HG03139 (cell line): ENCODE measurements around the gene TMCC3.
"Not testable (repeated sequence)": the region's sequence is repeated elsewhere in the genome, so short reads cannot be mapped to it uniquely, and the experiment has no call there.

Source experiments
- ATAC-seq: cut with Tn5 transposase; IDR thresholded peaks from one replicate; pipeline ENCODE4 v1.9.1; 2021; ENCODE audit not compliant: unreplicated experiment

Gene TMCC3

DNA sequence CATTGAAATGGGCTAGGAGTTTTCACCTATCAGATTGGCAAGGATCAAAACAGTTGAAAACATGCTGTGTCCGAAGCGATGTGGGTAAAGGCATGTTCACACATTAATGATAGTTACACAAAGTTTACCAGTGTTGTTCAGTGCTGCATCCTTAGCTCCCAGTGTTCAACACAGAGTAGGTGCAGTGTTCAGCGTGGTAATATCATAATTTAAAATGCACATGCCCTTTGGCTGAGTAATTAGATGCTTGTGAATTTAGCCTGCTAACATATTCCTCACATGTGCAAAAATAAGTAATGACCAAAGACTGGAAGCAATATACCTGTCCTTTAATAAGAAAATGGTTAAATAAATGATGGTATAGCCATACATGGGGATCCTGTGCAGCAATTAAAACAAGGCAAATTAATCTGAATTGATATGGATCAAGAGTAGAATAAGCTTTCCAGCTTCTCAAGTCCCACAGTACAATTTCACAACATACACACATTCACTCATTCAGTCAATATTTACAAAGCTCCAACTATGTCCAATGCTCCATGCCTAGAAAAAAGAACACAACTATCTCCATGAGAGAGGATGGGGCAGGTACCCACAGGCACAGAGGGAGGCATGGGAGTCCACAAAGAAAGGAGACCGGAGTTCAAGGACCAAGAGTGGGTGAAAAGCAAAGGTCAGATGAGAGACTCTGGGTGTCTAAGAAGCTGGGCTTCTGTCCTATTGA is 12.8 kb downstream of the TMCC3 start:
- no peak for ATAC-seq

DNA sequence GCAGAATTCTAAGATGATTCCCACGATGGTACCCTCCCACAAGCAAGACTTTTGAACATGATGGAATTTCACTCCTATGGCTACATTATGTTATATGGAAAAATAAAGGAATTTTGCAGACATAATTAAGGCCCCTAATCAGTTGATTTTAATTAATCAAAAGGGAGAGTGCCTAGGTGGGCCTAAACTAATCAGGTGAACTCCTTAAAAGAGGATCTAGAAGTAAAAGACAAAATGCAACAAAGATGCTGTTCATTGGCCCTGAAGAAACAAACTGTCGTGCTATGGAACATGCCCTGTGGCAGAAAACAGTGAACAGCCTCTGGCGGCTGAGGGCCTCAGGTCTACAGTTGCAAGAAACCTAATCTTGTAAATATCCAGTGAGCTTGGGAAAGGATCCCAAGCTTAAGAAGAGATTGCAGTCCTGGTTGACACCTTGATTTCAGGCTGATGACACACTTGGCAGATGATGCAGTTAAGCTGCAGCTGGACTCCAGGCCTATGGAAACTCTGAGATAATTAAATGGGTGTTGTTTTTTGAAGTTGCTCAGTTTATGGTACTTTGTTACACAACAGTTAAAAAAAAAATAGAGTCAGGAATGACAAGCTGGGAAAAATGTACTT is 13.8 kb downstream of the TMCC3 start:
- ATAC-seq, result no peak

DNA sequence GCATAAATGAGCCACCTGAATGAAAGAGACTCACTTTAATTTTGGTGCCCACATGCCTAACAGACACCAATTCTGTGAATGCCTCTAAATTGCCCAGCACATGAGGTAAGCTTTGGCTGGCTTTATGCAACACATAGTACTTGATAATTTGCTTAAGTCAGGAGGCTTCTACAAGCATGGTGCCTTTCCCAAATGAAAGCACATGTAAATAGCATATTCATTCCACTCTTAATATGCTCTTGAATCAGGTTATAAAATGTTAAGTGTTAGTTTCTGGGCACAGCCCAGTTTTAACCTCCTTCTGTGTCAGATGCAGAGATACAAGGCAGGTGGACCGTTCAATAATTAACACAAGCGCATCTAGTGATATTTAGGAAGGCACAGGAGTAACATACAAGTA is 15.6 kb downstream of the TMCC3 start:
- no peak for ATAC-seq

DNA sequence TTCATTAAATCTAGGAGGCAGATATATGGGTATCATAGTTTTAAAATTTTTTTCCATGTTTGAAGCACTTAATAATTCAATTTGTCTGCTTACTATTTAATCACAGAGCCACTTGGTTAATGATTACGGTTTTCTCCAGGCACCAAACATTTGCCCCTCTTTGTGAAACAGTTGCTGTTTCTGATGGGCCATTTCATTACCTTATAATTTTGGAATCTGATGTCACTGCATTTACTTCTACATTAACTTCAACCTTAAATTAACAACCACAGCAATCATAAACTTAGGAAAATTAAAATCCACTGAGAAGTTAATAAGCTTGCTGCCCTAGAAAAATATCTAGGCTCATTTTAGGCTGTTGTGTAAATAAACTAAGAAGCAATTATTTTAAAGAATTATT is 17.0 kb downstream of the TMCC3 start:
- no peak for ATAC-seq

GRCh38 chr12:94631058-94631457 is 19.3 kb downstream of the TMCC3 start:
- ATAC-seq, result no peak

GRCh38 chr12:94628819-94629472 is 21.4 kb downstream of the TMCC3 start:
- ATAC-seq, result no peak

DNA sequence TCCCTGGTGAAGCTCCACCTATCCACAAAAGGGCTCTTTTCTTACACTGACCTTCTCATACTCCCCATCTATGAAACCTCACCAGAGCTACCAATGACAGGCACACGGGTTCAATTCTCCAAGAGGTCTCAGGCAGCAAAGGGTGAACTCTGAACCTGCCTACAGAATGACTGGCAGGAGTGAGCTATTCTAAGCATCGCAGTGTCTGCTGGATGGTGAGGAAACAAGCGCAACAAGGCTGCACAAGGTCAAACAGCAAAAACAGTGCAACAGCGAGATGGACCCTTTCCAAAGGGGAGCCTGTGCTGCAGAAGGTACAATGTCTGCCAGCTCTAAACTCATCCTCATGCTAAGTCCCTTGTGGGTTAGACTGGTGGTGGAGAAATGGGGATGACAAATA is 22.0 kb downstream of the TMCC3 start:
- ATAC-seq, result no peak

DNA sequence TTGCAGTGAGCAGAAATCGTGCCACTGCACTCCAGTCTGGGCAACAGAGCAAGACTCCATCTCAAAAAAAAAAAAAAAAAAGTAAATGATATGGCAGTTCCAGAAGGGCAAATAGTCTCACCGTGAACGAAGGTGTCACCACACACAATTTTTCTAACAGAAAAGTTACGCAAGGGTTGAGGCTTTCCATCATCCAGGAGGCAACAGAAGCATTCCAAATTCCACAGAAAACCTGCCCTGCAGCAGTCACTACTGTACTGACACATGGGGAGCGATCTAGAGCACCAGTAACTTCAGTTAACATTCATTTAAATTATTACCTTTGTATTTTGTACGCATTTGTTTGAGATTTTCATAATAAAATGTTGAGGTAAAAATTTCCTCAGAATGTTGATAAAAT is 24.8 kb downstream of the TMCC3 start:
- no peak for ATAC-seq

GRCh38 chr12:94623161-94623920 is 27.0 kb downstream of the TMCC3 start:
- ATAC-seq, result no peak

DNA sequence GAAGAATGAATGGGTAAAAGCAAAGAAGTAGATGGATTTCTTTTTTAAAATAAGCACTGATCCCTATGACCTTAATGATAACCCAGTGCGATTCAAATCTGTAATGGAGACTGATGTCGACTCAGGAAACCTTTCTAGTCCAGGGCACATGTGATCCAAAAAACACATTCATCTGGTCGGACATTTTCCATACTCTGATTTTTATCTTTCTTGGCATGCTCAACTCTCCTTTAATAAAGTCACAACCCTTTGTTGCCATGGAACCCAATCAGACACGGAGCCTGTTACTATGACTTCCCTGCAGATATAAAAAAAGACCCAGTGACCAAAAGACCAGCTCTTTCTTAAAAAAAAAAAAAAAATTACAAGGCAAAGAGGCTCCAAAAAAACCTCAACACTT is 27.9 kb downstream of the TMCC3 start:
- ATAC-seq, result no peak

- ATAC-seq, result peak; percentile 92
Measured at GRCh38 chr12:94621662-94622359, 28.5 kb downstream of the TMCC3 start.

- ATAC-seq, result no peak
Measured at GRCh38 chr12:94620621-94621020, 29.7 kb downstream of the TMCC3 start.

DNA sequence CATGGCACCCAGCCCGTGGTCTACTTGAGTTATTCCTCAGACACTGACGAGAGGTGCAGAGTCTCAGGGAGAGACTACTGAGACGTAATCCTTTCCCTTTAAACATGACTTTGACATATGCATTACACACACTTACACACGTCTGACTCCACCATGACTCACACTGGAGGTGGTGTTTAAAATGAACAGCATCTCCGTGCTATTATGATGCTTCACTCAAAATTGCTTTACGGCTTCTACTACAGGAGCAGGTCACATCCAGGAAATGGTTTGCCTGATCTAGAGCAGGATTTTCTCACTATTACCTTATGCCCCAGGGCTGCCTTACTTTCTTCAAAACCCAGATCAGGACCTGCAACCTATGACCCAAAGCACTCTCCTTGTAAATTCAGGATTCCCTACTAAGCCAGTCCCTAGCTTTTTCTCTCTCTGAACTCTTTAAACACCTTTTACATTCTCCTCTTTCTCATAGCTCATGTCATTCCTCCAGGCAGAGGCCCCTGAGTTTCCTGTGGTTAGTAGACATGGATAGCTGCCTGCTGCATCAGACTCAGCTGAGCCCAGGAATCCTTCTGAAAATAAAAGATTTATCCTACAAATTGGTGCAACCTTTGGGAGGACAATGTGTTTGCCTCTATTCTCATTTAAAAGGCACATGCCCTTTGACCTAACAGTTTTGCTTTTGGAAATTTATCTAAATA is 31.2 kb downstream of the TMCC3 start:
- no peak for ATAC-seq

DNA sequence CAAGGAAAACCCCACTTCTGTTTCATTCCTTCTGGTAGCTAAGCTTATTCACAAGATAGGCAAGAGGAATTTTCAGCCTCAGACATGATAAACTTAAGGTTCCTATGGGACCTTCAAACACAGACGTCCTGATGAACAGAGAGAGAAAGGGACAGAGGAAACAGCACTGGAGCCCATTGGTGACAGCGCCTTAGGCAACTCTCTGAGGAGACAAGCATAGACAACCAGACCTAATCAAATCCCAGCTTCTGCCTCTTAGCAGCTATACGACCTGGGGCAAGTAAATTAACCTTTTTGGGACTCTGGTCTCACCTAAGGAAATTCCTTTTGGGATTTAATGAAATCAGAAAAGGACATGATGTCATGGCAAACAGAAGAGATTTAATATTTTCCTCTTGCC is 33.3 kb downstream of the TMCC3 start:
- no peak for ATAC-seq

DNA sequence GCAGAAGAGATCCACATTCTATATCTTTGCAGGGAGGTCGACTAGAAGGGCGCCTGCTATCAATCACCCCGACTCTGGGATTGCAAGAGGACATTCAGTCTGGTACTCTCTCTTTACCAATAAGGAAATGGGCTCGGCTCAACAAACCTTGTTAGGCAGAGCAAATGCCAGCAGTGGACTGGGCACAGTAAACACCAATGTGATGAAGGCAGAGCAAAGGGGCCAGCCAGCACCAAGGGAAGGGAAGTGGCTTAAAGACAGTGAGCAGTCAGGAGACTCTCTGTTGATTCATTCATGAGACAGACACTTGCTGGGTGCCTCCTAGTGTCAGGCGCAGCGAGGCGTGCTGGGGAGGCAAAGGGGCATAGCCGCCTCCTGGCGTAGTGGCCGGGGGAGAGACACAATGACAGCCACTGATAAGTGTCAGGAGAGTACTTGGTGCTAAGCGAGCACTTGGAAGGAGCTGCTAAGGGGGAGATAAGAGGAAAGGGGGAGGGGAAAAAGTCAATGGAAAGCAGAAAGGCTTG is 34.1 kb downstream of the TMCC3 start:
- ATAC-seq, result no peak

- no peak for ATAC-seq
Measured at GRCh38 chr12:94615260-94616181, 34.8 kb downstream of the TMCC3 start.

DNA sequence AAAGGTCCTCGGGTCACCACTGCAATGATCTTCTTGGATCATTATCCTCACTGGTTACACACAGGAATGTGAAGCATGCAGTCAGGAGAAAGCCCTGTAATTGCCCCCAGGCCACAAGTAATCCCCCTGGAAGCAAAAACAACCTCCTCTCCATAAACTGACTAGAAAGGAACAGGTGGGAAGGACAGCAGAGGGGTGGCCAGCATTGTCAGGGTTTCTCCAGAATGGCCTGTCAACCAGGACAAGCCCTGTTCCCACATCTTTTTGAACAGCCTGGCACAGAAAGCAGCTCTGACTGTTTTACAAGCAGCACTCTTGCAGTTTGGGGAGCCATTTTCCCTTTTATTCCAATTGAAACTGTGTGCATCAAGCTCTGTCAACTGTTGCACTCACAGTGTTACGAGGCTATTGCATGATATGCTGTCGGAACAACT is 36.1 kb downstream of the TMCC3 start:
- no peak for ATAC-seq

DNA sequence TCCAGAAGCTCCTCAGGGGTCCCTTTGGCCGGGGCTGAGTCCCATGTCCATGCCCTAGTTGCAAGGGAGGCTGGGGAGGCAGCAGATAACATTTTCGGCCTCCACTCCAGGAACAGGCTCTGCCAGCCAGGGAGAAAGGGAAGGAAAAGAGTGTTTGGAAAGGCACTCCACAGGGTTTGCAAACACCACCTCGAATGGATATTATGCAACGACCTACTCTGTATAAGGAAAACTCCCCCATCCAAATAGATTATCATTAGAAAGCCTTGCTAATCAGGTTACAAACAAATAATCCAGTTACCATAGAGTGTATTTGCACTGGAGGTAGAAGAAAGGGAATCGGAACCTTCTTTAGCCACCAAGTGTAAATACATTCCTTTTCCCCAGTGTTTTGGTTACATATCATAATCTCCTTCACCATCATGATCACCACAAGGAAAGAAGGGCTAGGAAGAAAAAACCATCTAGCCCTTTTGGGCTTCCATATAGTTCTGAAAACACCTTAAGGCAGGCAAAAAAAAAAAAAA is 40.4 kb downstream of the TMCC3 start:
- no peak for ATAC-seq

DNA sequence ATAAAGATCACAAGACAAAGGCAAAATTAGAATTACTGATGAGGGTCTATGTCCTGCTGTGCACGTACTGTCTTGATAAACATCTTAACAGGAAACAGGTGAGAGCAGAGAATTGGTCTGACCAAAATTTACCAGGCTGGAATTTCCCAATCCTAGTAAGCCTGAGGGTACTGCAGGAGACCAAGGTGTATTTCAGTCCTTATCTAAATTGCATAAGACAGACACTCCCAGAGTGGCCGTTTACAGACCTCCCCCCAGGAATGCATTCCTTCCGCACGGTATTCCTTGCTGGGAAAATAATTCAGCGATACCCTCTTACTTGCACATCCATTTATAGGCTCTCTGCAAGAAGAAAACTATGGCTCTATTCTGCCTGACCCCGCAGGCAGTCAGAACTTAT is 43.5 kb downstream of the TMCC3 start:
- not testable (repeated sequence) for ATAC-seq
